Adrenal gland (tissue), 12 donors: ENCODE results near the gene ATF6B. TPM values are rescaled to one million over a fixed set of nuclear protein-coding genes. Genes with fewer than 3 reads are reported as not detected.

Source experiments
- DNase-seq, 7 donors: peaks; one replicate each; pipeline ENCODE4 v3.0.0-alpha.2; 2019 to 2020
- H3K27ac ChIP-seq, 5 donors: fragments of 200-600 bp; sonication (generic) in 4 of 5; 1 replicate in 3 of 5; 2 replicates in 2 of 5; pipeline versions ENCODE4 v1.5.1 to v1.8.0; 2016 to 2020; ENCODE audit warnings: mild to moderate bottlenecking in 1 of 5
- H3K27me3 ChIP-seq: fragments of 200-600 bp; 2 replicates; pipeline ENCODE4 v1.8.0; 2021
- H3K36me3 ChIP-seq, 2 donors: fragments of 200-600 bp; replicated peaks in 1 of 2; 1 replicate in 1 of 2; 2 replicates in 1 of 2; pipeline versions ENCODE4 v1.5.1 to v1.8.0; 2018 to 2022
- H3K4me1 ChIP-seq, 2 donors: fragments of 200-600 bp; replicated peaks in 1 of 2; 1 replicate in 1 of 2; 2 replicates in 1 of 2; pipeline versions ENCODE4 v1.5.1 to v1.8.0; 2018 to 2021
- H3K4me3 ChIP-seq, 4 donors: fragments of 200-600 bp; sonication (generic) in 3 of 4; one replicate each; pipeline ENCODE4 v1.5.1; 2016 to 2018
- H3K9me3 ChIP-seq, 3 donors: fragments of 200-600 bp; sonication (generic) in 1 of 3; replicated peaks in 1 of 3; 1 replicate in 2 of 3; 2 replicates in 1 of 3; pipeline versions ENCODE4 v1.5.1 to v1.8.0; 2016 to 2021
- POLR2A ChIP-seq, 2 donors: fragments of 450-650 bp; IDR thresholded peaks; one replicate each; pipeline ENCODE4 v1.6.1; 2017; ENCODE audit warnings: antibody characterized with exemption in 2 of 2, mild to moderate bottlenecking in 2 of 2, moderate library complexity in 1 of 2
- WGBS, 4 donors: extraction: QIAGEN DNeasy Blood & Tissue Kit in 2 of 4; methylation state at CpG; one replicate each; pipeline versions ENCODE4 v1.1.5 to v1.1.7; 2013 to 2017; 5-methylcytosine and 5-hydroxymethylcytosine counted together
- intact Hi-C, 2 donors: fragments of 100-400 bp; cut with DNase I; formaldehyde crosslinking; loops; one replicate each; pipeline versions ENCODE4 v1.14.1 to v1.15.0; 2022 to 2023
- polyA plus RNA-seq, 3 donors: library from polyadenylated mRNA; stranded (reverse); fragments of 200-250 nt in 2 of 3; fragments of 350-450 nt in 1 of 3; fragmentation: Illumina TruSeq in 1 of 3; extraction: RNeasy Lipid Tissue Mini Kit (QIAGEN cat#74804) in 1 of 3; gene quantifications; one replicate each; pipeline ENCODE4 v1.2.3, GENCODE V29; 2013 to 2014
- total RNA-seq, 9 donors: library from RNA; depleted of rRNA in 4 of 9; stranded (reverse); fragments of >200 nt in 4 of 9; fragments of 120-200 nt in 1 of 9; fragmentation: NEBNext Ultra II Directional in 1 of 9; extraction: Animal tissue kit (Norgen Biotek cat#: 25700) in 1 of 9; gene quantifications; one replicate each; pipeline versions ENCODE4 v1.1.0 to v1.2.4, GENCODE V29; 2013 to 2023
- TF ChIP-seq, protein P1 (sequence below), 6 experiments: fragments of 450-650 bp in 4 of 6; fragments of 200-600 bp in 2 of 6; sonication (generic) in 1 of 6; IDR thresholded peaks; 1 replicate in 5 of 6; 2 replicates in 1 of 6; pipeline versions ENCODE4 v1.5.1 to v1.8.0; 2016 to 2021; ENCODE audit warnings: antibody characterized with exemption in 6 of 6, mild to moderate bottlenecking in 2 of 6, moderate library complexity in 1 of 6
- donor health status: healthy with polysubstance abuse.
- donor health status: Bipolar disorder and iron deficiency.
- donor health status: DM: yes; HTN: yes; CAD: no.
- donor health status: DM: no; HTN: no; CAD: no.
- donor health status: DM: no; HTN: no; CAD: no.
- donor health status: DM: yes; HTN: yes; CAD: no.

Gene ATF6B
- total and polyA plus RNA-seq, 12 donors, result 17.7 to 136 (median 44.2) TPM

DNA sequence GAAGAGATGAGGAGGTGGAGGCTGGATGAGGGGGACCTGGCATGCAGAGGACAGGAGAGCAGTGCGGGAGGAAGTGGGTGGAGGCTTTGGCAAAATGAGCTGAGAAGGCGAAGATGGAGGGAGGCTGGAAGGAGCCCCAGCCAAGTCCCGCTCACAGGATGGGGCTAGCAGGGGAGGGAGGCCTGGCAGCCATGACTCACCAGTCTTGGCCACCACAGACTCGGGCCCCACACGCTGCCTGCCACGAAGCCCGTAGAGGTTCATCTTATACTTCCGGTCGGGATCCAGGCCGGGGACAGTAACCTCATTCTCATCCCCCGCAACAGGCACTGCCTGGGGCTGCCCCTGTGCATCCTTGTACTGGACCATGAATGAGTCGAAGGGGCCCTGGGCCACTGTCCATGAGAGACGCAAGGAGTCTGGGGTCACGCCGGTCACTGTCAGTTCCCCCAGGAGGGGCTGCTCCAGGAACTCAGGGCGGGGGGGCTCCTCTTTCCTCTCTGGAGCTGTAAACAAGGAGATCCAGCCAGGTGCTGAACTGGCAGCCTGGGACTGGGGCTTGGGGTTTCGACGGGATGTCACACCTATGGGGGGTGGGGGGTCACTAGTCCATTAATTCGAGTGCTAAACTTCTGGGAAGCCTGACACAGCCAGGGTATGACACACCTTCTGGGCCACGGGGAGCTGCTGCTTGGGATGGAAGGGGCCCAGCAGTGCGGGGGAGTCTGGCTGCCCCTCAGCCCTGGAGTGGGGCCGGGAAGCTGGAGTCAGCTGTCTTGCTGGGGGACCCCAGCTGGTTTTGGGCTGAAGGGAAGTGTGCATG, 46.7 kb downstream of the ATF6B start:
- no peak overlapping the region for H3K4me3 ChIP-seq
- DNase-seq, result peak; percentile 59 to 89 (median 84)
- intact Hi-C loops, result no loop called here
- WGBS, 4 donors, result 44 to 52% (median 44%) methylated on average over 11 to 22 of the region's 22 CpGs
- no peaks in the 10 kb centered on the region for H3K36me3 ChIP-seq
- H3K9me3 ChIP-seq, result no peaks in the 10 kb centered on the region
- no peak for TF ChIP-seq POLR2A (IDR thresholded peaks at IDR 0.05)
- TF ChIP-seq, protein P1, sequence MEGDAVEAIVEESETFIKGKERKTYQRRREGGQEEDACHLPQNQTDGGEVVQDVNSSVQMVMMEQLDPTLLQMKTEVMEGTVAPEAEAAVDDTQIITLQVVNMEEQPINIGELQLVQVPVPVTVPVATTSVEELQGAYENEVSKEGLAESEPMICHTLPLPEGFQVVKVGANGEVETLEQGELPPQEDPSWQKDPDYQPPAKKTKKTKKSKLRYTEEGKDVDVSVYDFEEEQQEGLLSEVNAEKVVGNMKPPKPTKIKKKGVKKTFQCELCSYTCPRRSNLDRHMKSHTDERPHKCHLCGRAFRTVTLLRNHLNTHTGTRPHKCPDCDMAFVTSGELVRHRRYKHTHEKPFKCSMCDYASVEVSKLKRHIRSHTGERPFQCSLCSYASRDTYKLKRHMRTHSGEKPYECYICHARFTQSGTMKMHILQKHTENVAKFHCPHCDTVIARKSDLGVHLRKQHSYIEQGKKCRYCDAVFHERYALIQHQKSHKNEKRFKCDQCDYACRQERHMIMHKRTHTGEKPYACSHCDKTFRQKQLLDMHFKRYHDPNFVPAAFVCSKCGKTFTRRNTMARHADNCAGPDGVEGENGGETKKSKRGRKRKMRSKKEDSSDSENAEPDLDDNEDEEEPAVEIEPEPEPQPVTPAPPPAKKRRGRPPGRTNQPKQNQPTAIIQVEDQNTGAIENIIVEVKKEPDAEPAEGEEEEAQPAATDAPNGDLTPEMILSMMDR (IDR thresholded peaks at IDR 0.05), result no peak
- peak overlapping the region in 3 of 5 donors; percentile 40 to 87 (median 62) for H3K27ac ChIP-seq
- peaks cover 14 to 47% of the 10 kb centered on the region in 2 donors for H3K4me1 ChIP-seq
- no peaks in the 10 kb centered on the region for H3K27me3 ChIP-seq

DNA sequence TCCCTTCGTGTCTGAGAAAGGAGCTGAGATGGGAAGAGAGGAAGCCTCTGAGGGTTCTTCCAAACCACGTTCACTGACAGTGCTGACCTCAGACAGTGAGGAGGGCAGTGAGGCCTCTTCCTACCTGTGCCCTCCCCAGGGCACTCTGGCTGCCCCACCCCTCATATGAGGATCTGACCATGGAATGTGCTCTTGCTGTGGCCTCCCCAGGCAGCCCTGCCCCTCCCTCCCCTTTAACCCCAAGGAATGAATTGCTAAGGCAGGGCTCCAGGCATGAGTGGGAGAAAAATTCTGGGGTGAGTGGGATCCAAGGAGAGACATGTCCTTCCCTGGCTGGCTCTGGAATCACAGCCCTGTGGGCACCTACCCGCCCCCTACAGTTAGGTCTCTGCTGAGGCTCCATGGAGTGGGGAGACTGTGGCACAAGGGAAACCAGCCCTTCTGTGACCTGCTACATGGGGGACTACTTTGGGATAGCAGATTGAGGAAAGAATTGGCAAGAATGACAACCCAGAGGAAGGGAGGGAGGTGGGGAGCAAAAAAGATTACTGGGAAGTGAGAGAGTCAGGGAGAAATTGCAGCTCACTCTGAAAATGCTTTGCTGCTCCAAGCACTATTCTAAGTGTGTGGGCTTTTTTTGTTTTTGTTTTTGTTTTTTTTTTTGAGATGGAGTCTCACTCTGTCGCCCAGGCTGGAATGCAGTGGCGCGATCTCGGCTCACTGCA, 48.3 kb downstream of the ATF6B start:
- Histone ChIP-seq H3K27me3 (no peaks in the 10 kb centered on the region), H3K27ac (peak overlapping the region in 2 of 5 donors; percentile 56 to 87), H3K4me1 (peaks cover 14 to 50% of the 10 kb centered on the region in 2 donors), H3K9me3 (no peaks in the 10 kb centered on the region), H3K36me3 (no peaks in the 10 kb centered on the region), H3K4me3 (no peak overlapping the region)
- WGBS, 4 donors, result 71 to 82% (median 75%) methylated on average over 5 to 7 of the region's 7 CpGs
- intact Hi-C loops, result no loop called here
- no peak for TF ChIP-seq POLR2A (IDR thresholded peaks at IDR 0.05)
- TF ChIP-seq, protein P1 (IDR thresholded peaks at IDR 0.05), result no peak
- no peak for DNase-seq

DNA sequence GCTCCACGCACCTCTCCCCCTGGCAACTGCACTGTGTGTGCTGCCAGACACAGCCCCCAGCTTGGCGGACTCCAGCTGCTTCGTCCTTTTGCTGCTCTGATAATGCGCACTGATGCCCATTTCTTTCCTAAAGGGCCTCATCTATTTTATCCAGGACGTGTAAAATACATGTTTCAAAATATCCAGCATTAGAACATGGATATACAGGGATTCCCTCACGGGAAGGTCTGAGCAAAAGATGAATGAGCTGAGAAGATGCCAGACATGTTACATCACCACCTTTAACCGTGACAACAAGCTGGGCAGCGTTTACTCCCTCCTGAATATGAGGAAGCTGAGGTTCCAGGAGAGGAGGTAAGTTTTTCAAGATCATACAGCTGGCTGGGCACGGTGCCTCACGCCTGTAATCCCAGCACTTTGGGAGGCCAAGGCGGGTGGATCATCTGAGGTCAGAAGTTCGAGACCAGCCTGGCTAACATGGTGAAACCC, 51.7 kb downstream of the ATF6B start:
- H3K4me3 ChIP-seq, result no peak overlapping the region
- H3K27ac ChIP-seq, result peak overlapping the region in 2 of 5 donors; percentile 24 to 54
- H3K4me1 ChIP-seq, result peaks cover 10 to 35% of the 10 kb centered on the region in 2 donors
- DNase-seq, result peak in 2 of 7 donors; percentile 54 to 65
- no peaks in the 10 kb centered on the region for H3K9me3 ChIP-seq
- TF ChIP-seq POLR2A (IDR thresholded peaks at IDR 0.05), result no peak
- TF ChIP-seq, protein P1 (IDR thresholded peaks at IDR 0.05), result no peak
- H3K36me3 ChIP-seq, result no peaks in the 10 kb centered on the region
- intact Hi-C loops, result no loop called here
- WGBS, 4 donors, result 50 to 59% (median 56%) methylated on average over 8 to 12 of the region's 12 CpGs
- no peaks in the 10 kb centered on the region for H3K27me3 ChIP-seq

DNA sequence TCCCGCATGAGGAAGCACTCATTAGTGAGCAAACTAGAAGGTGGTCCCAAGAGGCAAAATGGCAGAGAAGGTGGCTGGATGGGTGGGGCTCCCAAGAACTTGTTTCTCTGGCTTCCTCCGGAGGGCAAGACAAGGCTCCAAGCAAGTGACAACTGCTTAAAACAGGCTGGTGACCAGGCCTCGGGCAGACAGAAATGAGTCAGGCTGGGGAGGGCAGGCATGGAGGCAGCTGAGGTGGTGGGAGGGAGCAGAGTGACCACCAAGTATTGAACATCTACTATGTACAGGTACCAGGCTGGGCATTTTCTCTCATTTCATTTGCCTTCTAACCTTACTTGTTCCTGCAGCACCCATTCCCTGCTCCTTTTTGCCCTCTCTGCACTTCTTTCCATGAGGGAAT, 52.3 kb downstream of the ATF6B start:
- H3K4me1 ChIP-seq, result peaks cover 7 to 29% of the 10 kb centered on the region in 2 donors
- no peaks in the 10 kb centered on the region for H3K36me3 ChIP-seq
- H3K9me3 ChIP-seq, result no peaks in the 10 kb centered on the region
- H3K4me3 ChIP-seq, result no peak overlapping the region
- H3K27ac ChIP-seq, result peak overlapping the region in 2 of 5 donors; percentile 24 to 54
- TF ChIP-seq POLR2A (IDR thresholded peaks at IDR 0.05), result no peak
- TF ChIP-seq, protein P1 (IDR thresholded peaks at IDR 0.05), result no peak
- 67 to 88% (median 73%) methylated on average over 3 of the region's 3 CpGs for WGBS, 4 donors
- H3K27me3 ChIP-seq, result no peaks in the 10 kb centered on the region
- intact Hi-C loops, result no loop called here
- peak in 1 of 7 donors; percentile 42 for DNase-seq
